Peyer's patch (tissue), 4 donors: ENCODE measurements around the gene ANO9.
"Not testable (repeated sequence)": the region's sequence is repeated elsewhere in the genome, so short reads cannot be mapped to it uniquely, and the experiment has no call there.

Source experiments
- POLR2A ChIP-seq, 2 donors: fragments of 450-650 bp; IDR thresholded peaks; one replicate each; pipeline ENCODE4 v1.5.1; 2017; ENCODE audit warnings: antibody characterized with exemption in 2 of 2, mild to moderate bottlenecking in 2 of 2, moderate library complexity in 2 of 2
- TF ChIP-seq, protein P1 (sequence below), 6 experiments: fragments of 450-650 bp in 4 of 6; fragments of 200-600 bp in 2 of 6; sonication (generic) in 1 of 6; IDR thresholded peaks; one replicate each; pipeline ENCODE4 v1.5.1; 2017 to 2019; ENCODE audit warnings: antibody characterized with exemption in 6 of 6, mild to moderate bottlenecking in 3 of 6, moderate library complexity in 1 of 6

DNA sequence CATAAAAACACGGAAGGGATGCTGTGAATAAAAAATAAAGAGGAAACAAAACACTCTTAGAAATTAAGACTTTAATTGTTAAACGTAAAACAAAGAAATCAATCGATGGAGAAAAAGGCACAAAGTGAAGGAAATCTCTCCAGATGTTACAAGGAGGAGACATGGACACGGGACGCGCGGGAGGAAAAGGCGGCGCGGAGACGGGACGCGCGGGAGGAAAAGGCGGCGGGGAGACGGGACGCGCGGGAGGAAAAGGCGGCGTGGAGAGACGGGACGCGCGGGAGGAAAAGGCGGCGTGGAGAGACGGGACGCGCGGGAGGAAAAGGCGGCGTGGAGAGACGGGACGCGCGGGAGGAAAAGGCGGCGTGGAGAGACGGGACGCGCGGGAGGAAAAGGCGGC, 17.0 kb downstream of the ANO9 start:
- TF ChIP-seq, protein P1, sequence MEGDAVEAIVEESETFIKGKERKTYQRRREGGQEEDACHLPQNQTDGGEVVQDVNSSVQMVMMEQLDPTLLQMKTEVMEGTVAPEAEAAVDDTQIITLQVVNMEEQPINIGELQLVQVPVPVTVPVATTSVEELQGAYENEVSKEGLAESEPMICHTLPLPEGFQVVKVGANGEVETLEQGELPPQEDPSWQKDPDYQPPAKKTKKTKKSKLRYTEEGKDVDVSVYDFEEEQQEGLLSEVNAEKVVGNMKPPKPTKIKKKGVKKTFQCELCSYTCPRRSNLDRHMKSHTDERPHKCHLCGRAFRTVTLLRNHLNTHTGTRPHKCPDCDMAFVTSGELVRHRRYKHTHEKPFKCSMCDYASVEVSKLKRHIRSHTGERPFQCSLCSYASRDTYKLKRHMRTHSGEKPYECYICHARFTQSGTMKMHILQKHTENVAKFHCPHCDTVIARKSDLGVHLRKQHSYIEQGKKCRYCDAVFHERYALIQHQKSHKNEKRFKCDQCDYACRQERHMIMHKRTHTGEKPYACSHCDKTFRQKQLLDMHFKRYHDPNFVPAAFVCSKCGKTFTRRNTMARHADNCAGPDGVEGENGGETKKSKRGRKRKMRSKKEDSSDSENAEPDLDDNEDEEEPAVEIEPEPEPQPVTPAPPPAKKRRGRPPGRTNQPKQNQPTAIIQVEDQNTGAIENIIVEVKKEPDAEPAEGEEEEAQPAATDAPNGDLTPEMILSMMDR (IDR thresholded peaks at IDR 0.05), result not testable (repeated sequence)
- TF ChIP-seq POLR2A (IDR thresholded peaks at IDR 0.05), result not testable (repeated sequence)
